SK-MEL-5 (cell line): ENCODE data around the gene NFE2L3. TPM values are rescaled to one million over a fixed set of nuclear protein-coding genes. Genes with fewer than 3 reads are reported as not detected.
A peak's percentile ranks its signal among the peaks of the same experiment; 100 is the strongest.
"Not testable (repeated sequence)": the region's sequence is repeated elsewhere in the genome, so short reads cannot be mapped to it uniquely, and the experiment has no call there.

Experiments used
- DNase-seq: peaks from one replicate; pipeline ENCODE4 v3.0.0-alpha.2; 2016; ENCODE audit warnings: low read depth, low spot score
- in situ Hi-C: cut with HindIII; loops from 2 replicates; pipeline ENCODE4 v1.10.0; 2016; ENCODE audit warnings: low sequenced_read_pairs, high pct_unique_total_duplicates, low pct_unique_long_range_greater_than_20kb
- total RNA-seq: library from RNA; depleted of rRNA; stranded (reverse); fragments of >200 nt; shearing (Covaris generic); gene quantifications from 2 replicates; pipeline ENCODE4 v1.2.3, GENCODE V29; 2014

NFE2L3 gene
- total RNA-seq, 1 experiment from 2014 or later = 9.3 TPM

- in situ Hi-C loops = no loop called here
- no peak for DNase-seq
These were observed 8.5 kb upstream of the NFE2L3 start for GRCh38 chr7:26143298-26144048.

- in situ Hi-C loops = no loop called here
- DNase-seq = no peak
These were observed 7.6 kb upstream of the NFE2L3 start for GRCh38 chr7:26144184-26145080.

GRCh38 chr7:26145238-26145637 is 6.8 kb upstream of the NFE2L3 start:
- in situ Hi-C loops = no loop called here
- no peak for DNase-seq

- in situ Hi-C loops = no loop called here
- no peak for DNase-seq
These were observed 5.0 kb upstream of the NFE2L3 start for GRCh38 chr7:26147030-26147429.

- DNase-seq, in situ Hi-C loops: not testable (repeated sequence)
These were observed 4.2 kb upstream of the NFE2L3 start for GRCh38 chr7:26147646-26148306.

GRCh38 chr7:26148307-26148700 is 3.7 kb upstream of the NFE2L3 start:
- in situ Hi-C loops, DNase-seq: not testable (repeated sequence)

GRCh38 chr7:26149391-26149977 is 2.5 kb upstream of the NFE2L3 start:
- in situ Hi-C loops = no loop called here
- no peak for DNase-seq

GRCh38 chr7:26151096-26151495 is 902 bp upstream of the NFE2L3 start:
- in situ Hi-C loops = no loop called here
- no peak for DNase-seq

- in situ Hi-C loops = no loop called here
- DNase-seq = no peak
These were observed 397 bp upstream of the NFE2L3 start for GRCh38 chr7:26151650-26151952.

- in situ Hi-C loops, DNase-seq: not testable (repeated sequence)
These were observed 813 bp downstream of the NFE2L3 start for GRCh38 chr7:26152782-26153240.

GRCh38 chr7:26153241-26153822 is 1.3 kb downstream of the NFE2L3 start:
- DNase-seq = no peak
- in situ Hi-C loops = no loop called here

GRCh38 chr7:26153823-26154783 is 2.1 kb downstream of the NFE2L3 start:
- DNase-seq = no peak

GRCh38 chr7:26155531-26156375 is 3.8 kb downstream of the NFE2L3 start:
- in situ Hi-C loops = no loop called here
- DNase-seq = peak; percentile 42

More at GRCh38 chr7:26153823-26154783, 2.1 kb downstream of the NFE2L3 start:
- in situ Hi-C loops = no loop called here

GRCh38 chr7:26156451-26157420 is 4.7 kb downstream of the NFE2L3 start:
- in situ Hi-C loops = no loop called here
- DNase-seq = peak; percentile 93
